GM18502 (cell line): ENCODE results near the gene ACBD3.

Source experiments
- ATAC-seq: cut with Tn5 transposase; IDR thresholded peaks from one replicate; pipeline ENCODE4 v1.9.1; 2021; ENCODE audit warnings: mild to moderate bottlenecking; ENCODE audit not compliant: unreplicated experiment, poor library complexity

Gene ACBD3

DNA sequence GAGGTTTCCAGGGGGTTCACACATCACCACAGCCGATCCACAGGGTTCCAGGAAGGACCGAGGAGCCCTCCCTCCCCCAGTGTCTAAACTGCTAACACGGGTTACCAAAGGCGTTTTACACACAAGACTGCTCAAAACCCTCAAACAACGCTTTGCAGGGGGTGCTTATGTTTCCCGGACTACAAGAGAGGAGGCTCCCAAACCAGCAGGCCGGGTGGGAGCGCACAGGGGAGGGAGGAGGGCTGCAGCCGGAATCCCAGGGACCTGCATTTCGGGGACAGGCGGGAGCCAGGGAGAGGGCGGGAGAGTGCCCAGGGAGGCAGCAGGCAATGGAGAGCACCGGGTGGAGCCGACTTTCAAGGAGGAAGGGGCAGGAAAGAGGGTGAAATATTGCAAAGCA, 50.8 kb downstream of the ACBD3 start:
- ATAC-seq = no peak

DNA sequence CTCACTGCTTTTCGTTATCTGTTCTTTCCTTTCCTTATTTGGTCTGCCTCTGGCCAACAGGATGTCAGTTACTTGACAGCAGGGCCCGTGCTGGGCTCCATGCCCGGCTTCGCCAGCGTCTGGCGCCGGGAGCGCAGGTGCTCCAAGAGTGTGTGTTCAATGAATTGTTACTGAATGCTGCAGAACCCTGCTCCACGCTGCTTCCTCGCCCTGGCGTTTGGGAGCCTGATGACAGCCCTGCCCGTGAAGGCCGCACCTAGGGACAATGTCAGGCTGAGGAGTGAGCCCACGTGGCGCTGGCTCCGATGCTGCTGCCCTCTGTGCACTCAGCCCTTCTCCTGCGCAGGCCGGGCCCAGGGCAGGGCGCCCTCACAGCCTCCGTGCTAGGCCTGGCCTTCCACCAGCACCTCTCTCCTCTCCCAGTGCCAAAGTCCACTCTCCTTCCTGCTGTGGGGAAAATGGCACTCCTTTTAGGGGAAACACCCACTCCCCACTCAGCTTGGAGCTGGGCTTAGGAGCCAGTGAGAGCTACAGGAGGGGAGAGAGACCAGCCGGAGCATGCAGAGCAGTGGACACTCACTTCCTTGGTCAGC, 51.4 kb downstream of the ACBD3 start:
- ATAC-seq = no peak

DNA sequence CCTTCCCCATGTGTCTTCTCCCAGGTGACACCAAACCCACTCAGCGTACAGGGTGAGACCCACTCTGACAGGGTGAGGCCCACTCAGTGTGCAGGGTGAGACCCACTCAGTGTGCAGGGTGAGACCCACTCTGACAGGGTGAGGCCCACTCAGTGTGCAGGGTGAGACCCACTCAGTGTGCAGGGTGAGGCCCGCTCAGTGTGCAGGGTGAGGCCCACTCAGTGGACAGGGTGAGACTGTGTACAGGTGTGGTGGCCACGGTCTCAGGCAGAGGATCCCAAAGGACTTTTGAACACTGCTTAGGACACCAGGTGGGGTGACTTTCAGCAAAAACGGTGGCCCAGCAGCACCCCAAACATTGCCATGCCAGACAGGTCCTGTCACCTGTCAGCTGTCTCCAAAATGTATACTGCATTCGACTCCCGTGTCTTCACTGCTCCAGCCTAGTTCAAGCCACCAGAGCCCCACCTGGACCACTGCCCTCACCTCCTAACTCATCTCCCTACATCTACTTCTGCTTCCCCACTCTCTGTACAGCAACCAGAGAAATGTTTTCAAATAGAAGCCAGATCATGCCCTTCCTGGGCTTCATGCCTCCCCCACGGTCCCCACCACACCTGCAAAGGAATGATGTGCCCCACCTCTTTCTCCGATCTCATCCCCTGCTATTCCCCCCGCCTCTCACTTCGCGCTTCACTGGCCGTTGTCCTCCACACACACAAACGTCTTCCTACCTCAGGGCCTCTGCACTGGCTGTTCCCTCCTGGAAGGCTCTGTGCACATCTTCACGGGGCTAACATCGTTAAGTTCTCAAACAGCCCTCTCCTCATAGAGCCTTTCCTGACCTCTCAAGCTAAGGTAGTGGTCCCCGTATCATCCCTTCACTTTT, 52.1 kb downstream of the ACBD3 start:
- no peak for ATAC-seq

DNA sequence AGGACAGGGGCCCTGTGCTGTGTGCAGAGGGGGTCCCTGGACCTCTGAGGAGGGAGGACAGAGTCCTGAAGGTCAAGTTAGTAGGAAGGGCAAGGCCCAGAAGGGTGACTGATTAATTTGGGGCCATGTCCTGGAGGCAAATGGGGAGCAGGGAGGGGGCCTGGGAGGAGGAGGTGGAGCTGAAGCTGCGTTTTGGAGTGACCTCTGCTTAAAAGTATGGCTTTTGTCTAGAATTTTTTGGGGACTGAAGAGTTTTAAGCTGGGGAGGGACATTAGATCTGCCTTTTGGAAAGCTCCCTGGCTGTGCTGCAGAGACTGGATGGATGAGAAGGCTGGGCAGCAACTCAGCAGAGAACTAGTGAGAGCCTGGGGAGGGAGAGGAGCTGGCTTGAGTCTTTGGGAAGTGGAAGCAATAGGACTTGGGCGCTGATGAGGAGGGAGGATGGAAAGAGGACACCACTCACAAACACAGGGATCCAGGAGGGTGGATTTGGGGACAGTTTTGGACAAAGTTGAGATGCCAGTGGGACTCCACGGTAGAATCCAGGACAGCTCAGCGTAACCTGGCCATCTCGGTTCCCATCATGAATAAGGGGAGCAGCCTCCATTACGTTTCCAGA, 52.9 kb downstream of the ACBD3 start:
- no peak for ATAC-seq

DNA sequence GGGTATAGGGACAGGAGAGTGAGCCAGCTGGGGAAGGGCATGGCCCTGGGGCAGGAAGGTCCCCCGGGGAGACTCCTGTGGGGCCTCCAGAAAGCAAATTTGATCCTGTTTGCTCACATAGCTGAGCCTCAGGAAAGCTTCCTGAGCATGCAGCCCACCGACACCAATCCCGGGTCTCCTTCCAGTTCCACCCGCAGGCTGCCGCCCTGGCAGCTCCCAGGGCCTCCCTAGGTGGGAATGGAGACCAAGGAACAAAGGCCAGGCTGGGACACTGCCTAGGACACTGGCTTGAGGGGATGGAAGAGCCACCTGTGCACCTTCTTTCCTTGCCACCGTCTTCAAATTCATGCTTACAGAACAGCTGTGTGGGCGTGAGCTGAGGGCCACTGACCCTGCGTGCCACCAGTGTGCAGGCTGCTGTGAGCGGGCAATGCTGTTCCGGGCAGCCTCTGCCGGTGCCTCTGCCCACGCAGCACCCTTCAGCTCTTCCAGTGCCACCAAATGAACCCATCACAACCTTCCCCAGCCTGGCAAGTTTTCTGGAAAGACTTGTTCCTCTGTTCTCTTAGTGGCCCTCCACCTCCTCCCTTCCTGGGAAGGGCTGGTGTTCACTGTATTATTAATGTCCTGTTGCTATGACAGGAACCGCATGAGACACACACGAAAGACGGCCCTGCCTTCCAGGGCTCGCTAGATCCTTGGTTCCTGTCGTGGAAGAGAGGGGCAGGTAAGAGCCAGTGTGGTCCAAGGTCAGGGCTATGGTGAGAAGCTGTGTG, 53.6 kb downstream of the ACBD3 start:
- ATAC-seq = no peak

GRCh38 chr1:226131639-226132038, 54.9 kb downstream of the ACBD3 start:
- no peak for ATAC-seq

DNA sequence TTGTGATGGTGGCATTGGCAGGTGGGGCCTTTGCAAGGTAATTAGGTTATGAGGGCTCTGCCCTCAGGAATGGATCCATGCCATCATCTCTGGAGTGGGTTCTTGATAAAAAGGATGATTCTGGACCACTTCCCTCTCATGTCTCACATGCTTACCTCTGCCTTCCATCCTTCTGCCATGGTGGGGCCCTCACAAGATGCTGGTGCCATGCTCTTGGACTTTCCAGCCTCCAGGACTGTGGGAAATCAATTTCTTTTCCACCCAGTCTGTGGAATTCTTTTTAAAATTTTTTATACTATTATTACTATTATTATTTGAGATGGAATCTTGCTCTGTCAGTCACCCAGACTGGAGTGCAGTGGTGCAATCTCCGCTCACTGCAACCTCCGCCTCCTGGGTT, 57.3 kb downstream of the ACBD3 start:
- no peak for ATAC-seq

DNA sequence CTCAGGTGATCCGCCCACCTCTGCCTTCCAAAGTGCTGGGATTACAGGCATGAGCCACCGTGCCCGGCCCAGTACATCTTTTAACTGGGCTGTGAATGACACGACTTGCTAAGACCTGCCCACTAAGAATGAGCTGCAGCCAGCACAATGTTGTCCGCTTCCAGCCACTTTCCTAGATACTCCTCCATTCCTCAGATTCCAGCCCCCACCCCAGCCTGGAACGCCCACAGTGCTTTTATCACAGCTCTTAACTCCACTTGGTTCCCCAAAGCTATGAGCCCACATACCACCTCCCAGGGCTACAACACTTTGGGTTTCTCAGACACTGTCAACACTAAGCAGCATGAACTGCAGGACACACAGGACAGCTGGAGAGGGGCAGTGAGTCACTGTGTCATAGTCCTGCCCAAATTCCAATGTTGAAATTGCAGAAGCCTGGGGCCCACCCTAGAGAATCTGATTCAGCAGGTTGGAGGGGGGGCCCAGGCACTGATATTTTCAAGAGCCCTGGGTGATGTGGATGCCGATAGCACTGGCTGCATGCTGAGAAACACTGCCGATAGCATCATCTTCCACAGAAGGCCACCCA, 58.0 kb downstream of the ACBD3 start:
- no peak for ATAC-seq

GRCh38 chr1:226126824-226127569, 59.5 kb downstream of the ACBD3 start:
- ATAC-seq = peak; percentile 9

GRCh38 chr1:226125831-226126230, 60.7 kb downstream of the ACBD3 start:
- ATAC-seq = no peak

DNA sequence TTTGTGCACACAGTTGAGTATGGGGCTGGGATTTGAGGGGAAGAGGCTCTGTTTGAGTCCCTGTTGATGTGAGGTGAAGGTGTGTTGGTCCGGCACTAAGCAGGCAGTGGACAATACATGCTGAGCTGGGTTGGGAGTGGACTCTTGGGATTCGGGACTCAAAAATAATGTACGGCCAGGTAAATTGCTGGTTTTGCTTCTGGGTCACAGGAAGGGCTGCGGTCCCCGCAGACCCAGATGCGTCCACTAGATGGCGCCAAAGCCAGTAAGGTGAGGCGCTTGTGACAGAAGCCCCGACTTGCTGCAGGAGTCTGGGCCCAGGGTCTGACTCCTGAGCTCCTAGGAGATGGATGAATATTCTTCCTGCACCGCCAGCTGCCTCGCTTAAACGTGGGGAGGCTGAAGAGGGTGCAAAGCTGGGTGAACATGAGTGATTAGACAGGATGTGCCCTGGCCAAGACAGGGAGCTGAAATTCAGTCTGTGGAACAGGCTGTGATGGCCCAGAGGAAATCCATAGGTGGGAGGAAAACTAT, 61.4 kb downstream of the ACBD3 start:
- peak; percentile 27 for ATAC-seq

GRCh38 chr1:226123591-226124471, 62.7 kb downstream of the ACBD3 start:
- no peak for ATAC-seq

DNA sequence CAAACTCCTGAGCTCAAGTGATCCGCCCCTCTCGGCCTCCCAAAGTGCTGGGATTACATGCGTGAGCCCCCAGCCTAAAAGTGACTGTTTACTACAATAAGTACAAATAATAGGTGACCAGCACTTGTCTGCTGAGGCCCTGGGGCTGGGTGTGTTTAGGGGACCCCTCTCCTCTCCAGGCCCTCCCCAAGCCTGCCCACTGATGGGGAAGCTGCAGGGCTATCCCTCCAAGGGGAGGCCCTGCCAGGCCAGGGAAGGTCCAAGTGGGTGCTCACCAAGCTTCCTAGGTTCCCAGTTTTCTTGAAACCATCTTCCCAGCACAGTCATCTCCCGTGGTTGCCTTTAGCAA, 63.4 kb downstream of the ACBD3 start:
- ATAC-seq = no peak

DNA sequence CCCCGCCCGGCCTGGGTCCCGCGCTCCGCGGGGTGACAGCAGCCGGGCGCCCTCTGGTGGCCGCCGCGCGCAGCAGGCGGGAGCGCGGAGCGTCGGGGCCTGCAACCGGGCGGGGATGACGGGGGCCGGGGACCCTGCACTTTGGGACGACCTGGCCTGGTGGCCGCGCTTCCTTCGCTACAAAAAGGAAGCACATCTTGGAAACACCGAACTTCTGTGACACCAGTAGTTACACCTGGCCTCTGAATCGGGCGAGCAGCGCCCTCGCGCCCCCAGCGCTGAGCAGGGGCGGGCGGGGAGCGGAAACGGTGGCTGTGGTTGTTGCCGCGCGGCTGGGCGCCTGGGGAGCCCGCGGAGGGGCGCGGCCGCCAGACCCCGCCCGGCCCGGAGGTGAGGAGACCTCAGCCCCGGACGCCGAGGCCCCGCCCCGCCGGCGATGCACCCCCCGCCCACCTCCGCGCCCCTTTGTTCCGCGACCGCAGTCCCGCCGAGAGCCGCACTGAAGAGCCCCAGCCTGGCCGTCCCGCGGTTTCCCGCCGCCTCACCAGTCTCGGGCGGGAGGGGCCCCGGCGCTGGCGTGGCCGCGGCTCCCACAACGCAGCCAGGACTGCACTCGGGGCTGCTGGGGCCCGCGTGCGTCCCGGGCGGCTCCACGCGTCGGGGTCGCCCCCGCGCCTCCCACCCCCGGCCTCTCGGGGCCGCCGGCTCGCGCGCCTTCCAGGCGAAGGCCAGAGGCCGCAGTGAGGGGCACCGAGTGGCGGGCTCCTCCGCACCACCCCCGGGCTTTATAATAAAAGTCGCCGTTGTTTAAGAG, 64.7 kb downstream of the ACBD3 start:
- ATAC-seq = peak; percentile 69

GRCh38 chr1:226121049-226121586, 65.4 kb downstream of the ACBD3 start:
- no peak for ATAC-seq

- no peak for ATAC-seq
These were observed 66.1 kb downstream of the ACBD3 start for GRCh38 chr1:226120398-226120797.

- ATAC-seq = no peak
These were observed 67.4 kb downstream of the ACBD3 start for GRCh38 chr1:226119169-226119568.
